ENCODE data around the gene DGAT2. TPM values are rescaled to one million over a fixed set of nuclear protein-coding genes. Genes with fewer than 3 reads are reported as not detected.
"Not testable (repeated sequence)": the region's sequence is repeated elsewhere in the genome, so short reads cannot be mapped to it uniquely, and the experiment has no call there.

DGAT2 gene
- total RNA-seq, 1 donor from 2014 or later: 1.7 TPM

GRCh38 chr11:75754933-75755332 is 13.6 kb upstream of the DGAT2 start:
- DNase-seq (ENCODE audit: low spot score): not testable (repeated sequence)

GRCh38 chr11:75757651-75758050 is 10.9 kb upstream of the DGAT2 start:
- no peak for DNase-seq (ENCODE audit: low spot score)

- DNase-seq (ENCODE audit: low spot score): no peak
Measured at GRCh38 chr11:75759832-75760231, 8.7 kb upstream of the DGAT2 start.

- no peak for DNase-seq (ENCODE audit: low spot score)
Measured at GRCh38 chr11:75760243-75760642, 8.3 kb upstream of the DGAT2 start.

GRCh38 chr11:75760710-75761493 is 7.7 kb upstream of the DGAT2 start:
- no peak for DNase-seq (ENCODE audit: low spot score)

GRCh38 chr11:75762158-75762557 is 6.4 kb upstream of the DGAT2 start:
- no peak for DNase-seq (ENCODE audit: low spot score)

- peak; percentile 30 for DNase-seq (ENCODE audit: low spot score)
Measured at GRCh38 chr11:75762885-75763284, 5.7 kb upstream of the DGAT2 start.

GRCh38 chr11:75763846-75764245 is 4.7 kb upstream of the DGAT2 start:
- DNase-seq (ENCODE audit: low spot score): no peak

GRCh38 chr11:75765116-75765515 is 3.5 kb upstream of the DGAT2 start:
- no peak for DNase-seq (ENCODE audit: low spot score)

GRCh38 chr11:75766443-75767227 is 1.9 kb upstream of the DGAT2 start:
- no peak for DNase-seq (ENCODE audit: low spot score)

- DNase-seq (ENCODE audit: low spot score): no peak
Measured at GRCh38 chr11:75767228-75767572, 1.4 kb upstream of the DGAT2 start.

GRCh38 chr11:75767793-75768111 is 826 bp upstream of the DGAT2 start:
- DNase-seq (ENCODE audit: low spot score): no peak

GRCh38 chr11:75768909-75769771 is 562 bp downstream of the DGAT2 start:
- DNase-seq (ENCODE audit: low spot score): no peak

GRCh38 chr11:75770102-75770501 is 1.5 kb downstream of the DGAT2 start:
- DNase-seq (ENCODE audit: low spot score): no peak

- no peak for DNase-seq (ENCODE audit: low spot score)
Measured at GRCh38 chr11:75771646-75772410, 3.2 kb downstream of the DGAT2 start.

GRCh38 chr11:75773595-75774353 is 5.2 kb downstream of the DGAT2 start:
- DNase-seq (ENCODE audit: low spot score): no peak

- no peak for DNase-seq (ENCODE audit: low spot score)
Measured at GRCh38 chr11:75775056-75775455, 6.5 kb downstream of the DGAT2 start.

GRCh38 chr11:75776546-75776945 is 8.0 kb downstream of the DGAT2 start:
- DNase-seq (ENCODE audit: low spot score): no peak

GRCh38 chr11:75777461-75778110 is 9.0 kb downstream of the DGAT2 start:
- DNase-seq (ENCODE audit: low spot score): no peak

- no peak for DNase-seq (ENCODE audit: low spot score)
Measured at GRCh38 chr11:75778962-75779361, 10.4 kb downstream of the DGAT2 start.
